HG03571 (cell line): ENCODE measurements around the gene PSME1.
A peak's percentile ranks its signal among the peaks of the same experiment; 100 is the strongest.

Experiments used
- ATAC-seq: cut with Tn5 transposase; IDR thresholded peaks from one replicate; pipeline ENCODE4 v1.9.1; 2021; ENCODE audit not compliant: unreplicated experiment

PSME1 gene

GRCh38 chr14:24135834-24136683, at the start of gene PSME1:
PSME1 (plus strand) TSS chr14:24136194; CDS start chr14:24136263, 69 bp downstream.
- ATAC-seq = peak; percentile 83

GRCh38 chr14:24087004-24087403, 49.0 kb upstream of the PSME1 start:
- no peak for ATAC-seq

- ATAC-seq = no peak
Observed at GRCh38 chr14:24088095-24088494, 47.9 kb upstream of the PSME1 start.

GRCh38 chr14:24089890-24090289, 46.1 kb upstream of the PSME1 start:
- no peak for ATAC-seq

- no peak for ATAC-seq
Observed at GRCh38 chr14:24092110-24092504, 43.9 kb upstream of the PSME1 start.

- no peak for ATAC-seq
Observed at GRCh38 chr14:24092505-24093206, 43.3 kb upstream of the PSME1 start.

- ATAC-seq = no peak
Observed at GRCh38 chr14:24093207-24093900, 42.6 kb upstream of the PSME1 start.

GRCh38 chr14:24093901-24094840, 41.8 kb upstream of the PSME1 start, which contains the start of gene PCK2:
PCK2 (plus strand) TSS chr14:24094311; CDS start chr14:24094406, 95 bp downstream.
- ATAC-seq = peak; percentile 37

- no peak for ATAC-seq
Observed at GRCh38 chr14:24094841-24095270, 41.1 kb upstream of the PSME1 start.

GRCh38 chr14:24095271-24096068, 40.5 kb upstream of the PSME1 start:
- ATAC-seq = peak; percentile 53

GRCh38 chr14:24096545-24097181, 39.3 kb upstream of the PSME1 start:
- no peak for ATAC-seq

GRCh38 chr14:24098229-24098926, 37.6 kb upstream of the PSME1 start:
- no peak for ATAC-seq

GRCh38 chr14:24098927-24099813, 36.8 kb upstream of the PSME1 start:
- ATAC-seq = no peak

GRCh38 chr14:24100197-24100981, 35.6 kb upstream of the PSME1 start:
- ATAC-seq = no peak

- ATAC-seq = no peak
Observed at GRCh38 chr14:24100982-24101494, 35.0 kb upstream of the PSME1 start.

- ATAC-seq = no peak
Observed at GRCh38 chr14:24102357-24103048, 33.5 kb upstream of the PSME1 start.
